ENCODE data around the gene MEIS2.

MEIS2 gene

DNA sequence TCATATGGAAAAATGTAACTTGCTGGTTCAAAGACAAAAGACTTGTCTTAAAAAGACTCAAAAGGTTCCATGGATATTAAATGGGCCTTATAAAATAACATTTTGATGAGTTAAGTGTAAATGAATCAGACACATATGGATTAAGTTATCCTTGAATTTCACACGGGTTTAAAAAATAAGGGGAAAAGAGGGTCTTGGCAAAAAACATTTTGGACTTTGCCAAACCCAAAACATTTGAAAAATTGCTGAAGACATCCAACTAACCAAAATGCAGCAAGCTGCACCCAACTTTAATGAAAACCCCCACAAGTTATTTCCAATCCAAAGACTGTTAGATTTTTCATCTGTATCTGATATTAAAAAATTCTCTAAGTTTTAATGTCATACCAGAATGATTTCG is 200.7 kb downstream of the MEIS2 start:
- DNase-seq (ENCODE audit: low spot score): no peak

DNA sequence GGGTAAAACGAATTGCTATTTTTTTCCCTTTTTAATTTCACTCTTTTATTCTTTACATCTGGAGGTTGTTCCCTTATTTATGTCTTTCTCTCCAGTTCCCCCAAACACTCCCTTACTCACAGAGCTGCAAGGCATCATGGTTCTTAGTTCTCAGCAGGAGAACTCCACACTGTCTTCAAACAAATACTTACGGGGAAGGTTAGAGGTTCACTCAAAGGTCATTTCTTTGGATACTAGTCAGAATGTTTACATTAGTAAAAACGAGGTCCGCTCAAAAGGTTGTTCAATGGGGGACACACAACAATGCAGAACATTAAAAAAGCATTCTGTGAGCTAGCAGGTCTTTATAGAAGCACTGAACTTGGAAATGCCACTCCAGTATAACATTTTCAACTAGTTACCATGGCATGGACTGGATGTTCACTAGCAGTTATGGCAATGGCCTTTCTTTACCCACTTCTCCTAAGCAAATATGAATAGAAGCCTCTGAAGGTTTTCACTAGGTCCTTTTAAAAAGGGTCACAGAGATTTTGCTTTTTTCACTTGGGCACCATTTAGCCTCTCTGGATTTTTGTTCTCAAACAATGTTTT is 201.7 kb downstream of the MEIS2 start:
- DNase-seq (ENCODE audit: low spot score): no peak

GRCh38 chr15:36897834-36898233 is 202.5 kb downstream of the MEIS2 start:
- DNase-seq (ENCODE audit: low spot score): no peak

GRCh38 chr15:36896949-36897348 is 203.4 kb downstream of the MEIS2 start:
- DNase-seq (ENCODE audit: low spot score): no peak

DNA sequence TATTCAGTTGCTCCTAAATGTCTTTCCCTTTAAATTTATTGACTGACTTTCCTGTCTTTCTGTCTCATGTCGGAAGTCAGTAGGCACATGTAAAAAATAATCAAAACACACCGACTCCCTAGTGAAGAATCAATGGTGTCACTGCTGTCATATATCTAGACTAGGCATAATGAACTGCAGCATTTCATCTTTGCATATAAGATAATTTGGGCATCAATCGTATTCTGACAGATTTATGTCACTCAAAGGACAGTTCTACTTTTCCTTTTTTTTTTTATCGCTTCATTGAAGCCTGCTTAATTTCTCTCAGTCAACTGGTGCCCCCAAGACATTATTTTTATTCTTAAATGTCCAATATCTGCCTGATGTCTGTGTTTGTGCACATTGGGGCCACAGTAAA is 206.3 kb downstream of the MEIS2 start:
- DNase-seq (ENCODE audit: low spot score): no peak

DNA sequence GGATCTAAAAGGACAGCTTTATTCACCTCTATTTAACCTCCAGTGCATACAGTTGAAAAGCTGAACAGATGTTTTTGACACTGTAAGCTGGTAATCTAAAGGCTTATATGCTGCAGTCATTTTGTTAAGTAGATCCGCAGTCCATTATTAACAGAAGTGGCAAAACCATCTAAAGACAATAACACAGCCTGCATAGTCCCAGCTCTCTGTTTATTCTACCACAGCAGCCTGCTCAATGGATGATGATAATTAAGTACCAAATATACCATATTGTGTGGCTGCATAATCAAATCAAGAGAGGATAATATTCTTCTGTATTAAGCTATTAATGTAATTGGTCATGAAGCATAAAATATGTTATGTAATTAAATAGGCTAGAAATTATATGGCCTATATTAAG is 207.1 kb downstream of the MEIS2 start:
- DNase-seq (ENCODE audit: low spot score): no peak

- DNase-seq (ENCODE audit: low spot score): no peak
These were observed 212.0 kb downstream of the MEIS2 start for GRCh38 chr15:36888011-36888992.

DNA sequence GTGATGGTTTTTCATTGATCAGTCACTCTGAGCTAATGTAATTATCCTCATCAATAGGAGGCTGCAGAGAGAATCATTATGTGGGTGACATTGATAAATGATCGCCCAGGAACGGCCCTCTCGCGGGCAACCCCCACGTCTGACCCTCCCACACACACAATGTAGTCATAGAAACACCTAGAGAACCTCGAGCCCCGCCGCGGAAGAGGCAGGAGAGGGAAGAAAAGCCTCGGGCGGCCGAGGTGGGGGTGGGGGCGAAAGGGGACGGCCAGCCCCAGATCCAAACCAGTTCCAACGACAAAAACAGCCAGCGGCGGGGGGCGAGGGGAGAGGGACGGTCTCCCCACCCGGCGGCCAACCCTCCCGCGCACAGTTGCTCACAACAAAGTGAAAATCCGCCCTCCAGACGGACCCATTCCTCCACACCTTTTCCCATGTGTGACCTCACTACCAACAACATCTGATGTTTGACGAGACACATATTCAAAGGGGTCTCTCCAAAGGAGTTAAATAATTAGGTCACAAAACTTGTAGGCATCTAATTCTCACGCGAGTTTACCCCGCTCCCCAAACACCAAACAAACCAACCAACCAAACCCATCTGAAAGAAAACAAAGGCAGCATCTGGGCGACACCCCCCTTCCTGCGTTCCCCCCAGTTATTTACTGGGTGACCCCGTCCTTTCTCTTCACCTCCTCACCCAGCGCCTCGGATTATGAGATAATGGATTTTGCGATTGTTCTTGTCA is 213.0 kb downstream of the MEIS2 start:
- DNase-seq (ENCODE audit: low spot score): no peak

DNA sequence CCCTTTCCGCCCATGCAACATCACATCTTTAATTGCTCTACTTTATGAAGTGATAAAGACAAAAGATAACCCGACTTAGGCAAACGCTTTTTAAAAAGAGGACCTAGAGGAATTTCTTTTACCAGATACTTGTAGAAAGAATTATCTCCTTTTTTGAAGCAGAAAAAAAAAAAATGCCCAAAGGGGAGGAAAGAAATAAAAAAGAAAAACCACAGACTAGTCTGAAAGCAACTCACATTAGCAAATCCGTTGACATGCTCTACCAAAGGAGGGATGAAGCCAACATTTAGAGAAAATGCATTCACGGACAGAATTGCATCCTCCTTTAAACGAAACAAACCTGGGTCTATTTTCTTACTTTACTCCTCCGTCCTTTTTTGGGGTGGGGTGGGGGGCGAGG is 213.6 kb downstream of the MEIS2 start:
- no peak for DNase-seq (ENCODE audit: low spot score)

GRCh38 chr15:36886191-36886590 is 214.2 kb downstream of the MEIS2 start:
- no peak for DNase-seq (ENCODE audit: low spot score)

- DNase-seq (ENCODE audit: low spot score): no peak
These were observed 214.6 kb downstream of the MEIS2 start for GRCh38 chr15:36885771-36886170.

GRCh38 chr15:36884936-36885635 is 215.3 kb downstream of the MEIS2 start:
- no peak for DNase-seq (ENCODE audit: low spot score)

GRCh38 chr15:36884518-36884875 is 215.9 kb downstream of the MEIS2 start:
- DNase-seq (ENCODE audit: low spot score): no peak

DNA sequence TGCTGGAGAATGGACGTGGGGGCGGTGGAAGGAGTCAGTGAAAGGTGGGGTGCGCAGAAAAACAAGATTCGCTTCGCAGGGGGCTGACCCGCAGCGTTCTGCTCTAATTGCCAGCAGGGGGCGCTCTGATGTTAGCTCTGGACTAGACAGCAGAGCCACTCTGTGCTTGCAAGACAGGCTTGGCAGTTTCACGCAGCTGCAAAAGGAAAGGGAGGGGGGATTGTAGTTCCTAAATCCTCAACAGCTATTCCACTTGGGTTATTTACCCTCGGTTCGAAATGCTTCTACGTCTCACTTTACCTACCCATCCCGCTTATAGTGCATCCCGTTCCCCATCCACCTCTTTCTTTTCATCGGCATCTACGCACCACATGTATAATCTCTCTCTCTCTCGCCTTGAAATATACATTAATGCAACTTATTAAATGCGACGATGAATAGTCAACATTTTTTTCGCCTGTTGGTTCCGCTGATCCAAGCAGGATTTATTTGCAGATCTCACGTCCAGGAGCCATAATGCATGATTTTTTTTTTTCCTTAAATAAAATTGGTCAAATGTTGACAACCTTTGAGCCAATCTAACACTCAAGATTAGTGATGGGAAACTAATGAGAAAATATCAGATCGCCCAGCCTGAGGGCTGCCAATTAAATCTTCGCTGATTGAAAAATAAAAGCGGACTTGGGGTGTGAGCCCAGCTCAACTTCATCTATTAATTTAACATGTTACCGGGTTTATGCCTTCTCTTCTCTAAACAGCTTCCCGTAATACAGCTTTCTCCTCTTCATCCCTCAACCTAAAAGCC is 216.4 kb downstream of the MEIS2 start:
- peak; percentile 87 for DNase-seq (ENCODE audit: low spot score)

- DNase-seq (ENCODE audit: low spot score): no peak
These were observed 217.7 kb downstream of the MEIS2 start for GRCh38 chr15:36882487-36883131.

GRCh38 chr15:36882056-36882455 is 218.3 kb downstream of the MEIS2 start:
- DNase-seq (ENCODE audit: low spot score): no peak

DNA sequence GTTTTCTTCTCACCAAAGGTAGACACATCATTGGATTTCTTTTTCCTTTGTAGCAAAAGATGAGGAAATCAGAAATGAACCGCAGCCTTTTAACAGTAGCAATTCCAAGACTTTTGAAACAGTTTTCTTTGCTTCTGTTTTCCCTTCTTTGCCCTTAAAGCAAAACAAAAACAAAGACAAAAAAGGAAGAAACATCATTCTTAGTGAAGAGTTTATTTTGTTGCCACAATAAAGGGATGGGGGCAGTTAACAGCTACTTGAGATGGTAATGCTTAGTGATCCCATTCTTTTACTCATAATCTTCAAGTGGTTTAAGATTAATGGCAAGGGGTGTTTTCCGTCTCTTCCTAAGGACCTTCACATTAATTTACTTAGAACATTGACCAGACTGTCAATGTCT is 218.8 kb downstream of the MEIS2 start:
- DNase-seq (ENCODE audit: low spot score): no peak

DNA sequence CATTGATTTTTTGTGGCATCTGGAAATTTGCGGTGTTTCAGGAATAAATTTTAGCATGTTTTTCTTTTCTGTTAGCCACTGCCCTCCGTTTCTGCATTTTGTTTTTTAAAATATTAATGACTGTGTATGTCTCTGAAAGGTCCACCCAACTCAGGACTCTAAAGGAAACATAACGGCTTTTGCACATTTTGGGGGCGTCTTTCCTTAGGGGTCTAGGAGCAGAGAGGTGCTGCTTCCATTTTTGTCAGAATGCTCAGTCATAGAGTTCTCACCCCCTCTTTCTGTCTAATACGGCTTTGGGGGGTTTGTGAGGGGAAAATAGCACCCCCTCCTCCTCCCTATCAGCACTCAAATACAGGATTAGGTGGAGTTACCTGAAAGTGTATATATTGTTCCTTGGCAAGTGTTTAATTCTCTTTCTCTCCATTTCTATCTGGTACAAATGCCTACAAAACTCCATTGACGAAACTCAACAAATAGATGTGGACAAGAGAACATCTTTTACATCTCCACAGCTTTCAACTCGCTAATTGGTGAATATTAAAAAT is 219.4 kb downstream of the MEIS2 start:
- DNase-seq (ENCODE audit: low spot score): no peak

DNA sequence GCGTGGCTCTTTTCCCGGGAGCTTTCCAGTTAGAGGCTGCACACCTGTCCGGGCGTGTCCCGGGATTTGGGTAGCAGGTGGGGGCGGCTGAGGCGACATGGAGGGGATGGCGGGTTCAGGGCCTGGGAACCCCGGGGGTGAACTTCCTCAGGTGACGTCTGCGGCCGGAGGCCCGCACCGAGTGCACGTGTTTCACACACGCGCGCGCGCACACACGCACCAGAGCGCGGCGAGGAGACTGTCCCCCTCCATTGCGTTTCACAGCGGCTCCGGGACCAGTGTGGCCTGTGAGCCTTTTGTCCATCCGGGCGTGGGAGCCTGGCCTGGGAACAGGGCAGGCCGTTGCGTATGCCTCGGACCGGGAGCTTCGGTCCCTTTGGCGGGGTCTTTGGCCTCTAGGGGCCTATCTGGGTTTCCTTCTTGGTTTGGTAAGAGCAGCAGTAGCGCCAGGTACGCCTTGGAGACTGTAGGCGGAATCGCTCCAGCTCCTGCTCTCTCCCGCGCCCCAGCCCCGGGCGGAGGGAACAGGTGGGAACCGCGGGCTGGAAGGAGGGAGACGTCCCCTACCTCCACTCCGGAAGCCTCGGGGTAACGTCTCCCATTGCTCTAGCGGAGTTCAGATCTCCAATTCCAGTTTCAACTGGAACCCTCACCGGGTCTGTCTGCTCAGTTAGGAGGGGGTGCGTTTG is 220.0 kb downstream of the MEIS2 start:
- no peak for DNase-seq (ENCODE audit: low spot score)

All from NAMALWA (cell line).